VCaP (cell line): Measurements from ENCODE around the gene IRX4.

Experiments used
- H3K27ac ChIP-seq: fragments of 450-650 bp; 2 replicates; pipeline ENCODE4 v1.5.1; 2017
- CTCF ChIP-seq: fragments of 450-650 bp; conservative IDR thresholded peaks from 2 replicates; pipeline ENCODE4 v1.5.1; 2017; ENCODE audit warnings: mild to moderate bottlenecking, moderate library complexity

Gene IRX4

GRCh38 chr5:1912951-1913565 lies 30.3 kb upstream of the IRX4 start:
- H3K27ac ChIP-seq, result no peak overlapping the region
- no peak for TF ChIP-seq CTCF

DNA sequence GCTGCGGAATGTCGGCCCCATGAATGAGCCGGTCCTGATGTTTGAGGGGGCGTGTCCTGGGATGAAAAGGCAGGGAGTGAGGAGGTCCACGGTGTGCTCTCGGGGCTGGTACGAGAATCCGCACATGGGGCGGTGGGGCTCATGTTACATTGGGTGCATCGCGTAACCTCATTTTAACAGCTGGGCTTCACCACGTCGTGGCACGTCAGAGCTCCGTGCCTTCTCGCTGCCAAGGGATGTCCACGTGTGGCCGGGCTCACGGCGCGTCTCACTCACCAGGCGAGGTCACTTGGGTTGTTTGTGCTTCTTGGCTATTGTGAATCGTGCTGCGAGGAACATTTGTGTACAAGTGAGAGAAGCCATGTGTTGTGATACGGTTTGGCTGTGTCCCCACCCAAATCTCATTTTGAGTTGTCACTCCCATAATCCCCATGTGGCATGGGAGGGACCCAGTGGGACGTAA lies 29.1 kb upstream of the IRX4 start:
- no peak overlapping the region for H3K27ac ChIP-seq
- no peak for TF ChIP-seq CTCF

GRCh38 chr5:1910861-1911772 lies 28.4 kb upstream of the IRX4 start:
- H3K27ac ChIP-seq, result no peak overlapping the region
- TF ChIP-seq CTCF, result no peak

- no peak for TF ChIP-seq CTCF
- H3K27ac ChIP-seq, result no peak overlapping the region
Measured at GRCh38 chr5:1910081-1910760, 27.5 kb upstream of the IRX4 start.

DNA sequence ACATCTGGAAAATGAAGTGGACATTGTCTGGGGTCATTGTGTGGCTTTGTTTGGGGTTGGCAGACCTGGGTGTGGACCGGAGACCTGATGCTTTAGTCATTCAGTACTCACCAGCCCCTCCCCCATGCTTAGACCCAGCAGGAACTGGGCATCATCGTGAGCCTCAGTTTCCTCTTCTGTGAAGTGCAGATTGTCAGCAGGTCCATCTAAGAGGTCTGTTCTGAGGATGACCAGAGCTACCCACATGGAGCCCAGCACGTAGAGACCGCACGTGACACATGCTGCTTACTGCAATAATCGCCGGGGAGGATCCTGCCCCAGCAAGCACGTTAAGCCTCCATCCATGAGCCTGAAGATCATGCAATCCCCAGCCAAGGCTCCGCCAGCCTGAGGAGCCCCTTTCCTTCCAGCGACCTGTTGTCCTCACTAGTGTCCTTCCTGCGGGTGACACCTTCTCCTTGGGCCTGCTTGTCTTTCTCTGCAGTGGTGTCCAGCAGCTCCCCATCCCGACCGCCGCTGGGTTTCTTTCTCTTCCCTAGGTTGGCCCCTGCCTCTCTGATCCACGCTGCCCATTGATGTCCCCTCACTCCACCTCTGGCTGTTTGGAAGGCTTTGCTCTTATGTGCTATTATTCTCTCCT lies 26.7 kb upstream of the IRX4 start:
- no peak overlapping the region for H3K27ac ChIP-seq
- no peak for TF ChIP-seq CTCF

GRCh38 chr5:1908931-1909330 lies 26.2 kb upstream of the IRX4 start:
- no peak for TF ChIP-seq CTCF
- no peak overlapping the region for H3K27ac ChIP-seq

- no peak overlapping the region for H3K27ac ChIP-seq
- TF ChIP-seq CTCF, result no peak
Measured at GRCh38 chr5:1907616-1908015, 24.9 kb upstream of the IRX4 start.
